DND-41 (cell line): Measurements from ENCODE around the gene PFAS.

Experiments used
- ATAC-seq: fragments of 200-7000 bp; cut with Tn5 transposase; 3 replicates; pipeline ENCODE4 v1.9.1; 2021; ENCODE audit warnings: low read depth; ENCODE audit not compliant: insufficient read depth
- DNase-seq: peaks from one replicate; pipeline ENCODE4 v3.0.0-alpha.2; 2020
- H2AFZ ChIP-seq: 2 replicates; pipeline ENCODE4 v1.6.0; 2012; ENCODE audit warnings: low read depth, low read length
- H3K27ac ChIP-seq: 2 replicates; pipeline ENCODE4 v1.5.1; 2012; ENCODE audit warnings: low read length, inconsistent platforms
- H3K27me3 ChIP-seq: fragments of 200-600 bp; sonication (generic); 2 replicates; pipeline ENCODE4 v1.6.0; 2012; ENCODE audit warnings: low read length, mild to moderate bottlenecking, inconsistent platforms; ENCODE audit not compliant: insufficient read depth, poor library complexity
- H3K36me3 ChIP-seq: 2 replicates; pipeline ENCODE4 v1.5.1; 2012; ENCODE audit warnings: low read length, inconsistent platforms; ENCODE audit not compliant: insufficient read depth
- H3K4me1 ChIP-seq: 2 replicates; pipeline ENCODE4 v1.5.1; 2012; ENCODE audit warnings: mild to moderate bottlenecking, low read length; ENCODE audit not compliant: insufficient read depth
- H3K4me2 ChIP-seq: 2 replicates; pipeline ENCODE4 v1.6.0; 2012; ENCODE audit warnings: mild to moderate bottlenecking, moderate library complexity, low read length, inconsistent platforms; ENCODE audit not compliant: insufficient read depth
- H3K4me3 ChIP-seq, 2 experiments: fragments of 200-600 bp in 1 of 2; shearing (Covaris generic) in 1 of 2; 2 replicates each; pipeline ENCODE4 v1.5.1; 2012 to 2016; ENCODE audit warnings: inconsistent platforms in 2 of 2, low read length in 2 of 2, mild to moderate bottlenecking in 2 of 2, low read depth in 1 of 2, moderate library complexity in 1 of 2
- H3K79me2 ChIP-seq: 2 replicates; pipeline ENCODE4 v1.6.0; 2012; ENCODE audit warnings: low read length, inconsistent platforms; ENCODE audit not compliant: insufficient read depth
- H3K9ac ChIP-seq: 2 replicates; pipeline ENCODE4 v1.6.0; 2012; ENCODE audit warnings: low read depth, mild to moderate bottlenecking, inconsistent platforms, low read length, moderate library complexity
- H3K9me3 ChIP-seq: 2 replicates; pipeline ENCODE4 v1.5.1; 2012; ENCODE audit warnings: low read length, moderate library complexity, mild to moderate bottlenecking, inconsistent platforms; ENCODE audit not compliant: insufficient read depth, severe bottlenecking
- H4K20me1 ChIP-seq: 2 replicates; pipeline ENCODE4 v1.6.0; 2012; ENCODE audit warnings: low read length; ENCODE audit not compliant: insufficient read depth
- CTCF ChIP-seq: IDR thresholded peaks from 2 replicates; pipeline ENCODE4 v1.5.1; 2012; ENCODE audit warnings: borderline replicate concordance, low read length, moderate library complexity, mild to moderate bottlenecking; ENCODE audit not compliant: poor library complexity, severe bottlenecking; ENCODE audit errors: extremely low read depth
- EZH2 ChIP-seq: IDR thresholded peaks from 3 replicates; pipeline ENCODE4 v1.6.1; 2012; ENCODE audit warnings: borderline replicate concordance, low read depth, mild to moderate bottlenecking, moderate library complexity, low read length, inconsistent platforms; ENCODE audit not compliant: severe bottlenecking

Gene PFAS

DNA sequence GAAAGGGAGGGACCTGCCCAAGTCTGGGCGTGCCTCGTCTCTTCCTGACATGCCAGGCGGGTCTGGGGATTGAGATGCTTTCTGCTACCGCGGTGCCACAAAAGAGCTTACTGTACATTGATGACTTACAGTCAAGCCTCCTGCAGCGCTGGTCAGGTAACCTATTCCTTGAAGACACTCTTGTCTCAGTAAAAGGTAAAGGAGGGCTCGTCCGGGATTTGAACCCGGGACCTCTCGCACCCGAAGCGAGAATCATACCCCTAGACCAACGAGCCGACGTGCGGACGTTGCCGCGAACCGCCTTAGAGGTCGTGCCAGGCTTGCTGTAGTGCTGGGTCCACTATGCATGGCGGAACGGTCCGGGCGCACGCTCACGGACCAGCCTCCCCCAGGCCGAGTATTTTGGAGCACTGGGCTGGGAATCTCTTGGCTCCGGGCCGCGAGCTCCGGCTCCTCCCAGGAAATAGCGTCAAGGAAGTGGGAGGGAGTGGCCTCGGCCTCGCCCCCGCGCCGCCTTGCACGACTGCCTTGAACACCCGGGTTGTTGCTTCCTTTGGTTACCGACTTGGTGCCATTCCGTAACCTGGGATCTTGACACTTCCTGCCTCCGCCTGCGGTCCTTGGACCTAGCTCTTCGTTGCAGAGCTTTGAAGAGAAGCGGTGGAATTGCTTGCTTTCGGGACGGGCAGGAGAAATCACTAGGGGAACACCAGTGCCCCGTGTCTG lies 26.3 kb upstream of the PFAS start:
- Histone ChIP-seq H3K9me3 (no peaks in the 10 kb centered on the region), H3K9ac (peak overlapping the region; percentile 89), H3K36me3 (peaks cover 9% of the 10 kb centered on the region), H3K79me2 (no peaks in the 10 kb centered on the region; the same call in 1 of the 2 replicates), H3K27me3 (no peaks in the 10 kb centered on the region), H4K20me1 (no peaks in the 10 kb centered on the region), H3K27ac (peak overlapping the region; percentile 98), H3K4me1 (peaks cover 32% of the 10 kb centered on the region), H3K4me2 (peak overlapping the region; percentile 76), H3K4me3 (peak overlapping the region; percentile 32 to 81), H2AFZ (peak overlapping the region; percentile 84)
- TF ChIP-seq CTCF = no peak
- no peak for TF ChIP-seq EZH2
- ATAC-seq (peak; percentile 64), DNase-seq (peak; percentile 94)

- peak overlapping the region; percentile 76 for H3K4me2 ChIP-seq
- peak overlapping the region; percentile 32 to 81; a peak in 3 of 4 replicates for H3K4me3 ChIP-seq
- TF ChIP-seq CTCF (peak; percentile 67), EZH2 (no peak)
- no peaks in the 10 kb centered on the region for H4K20me1 ChIP-seq
- no peaks in the 10 kb centered on the region for H3K27me3 ChIP-seq
- H3K9ac ChIP-seq = peak overlapping the region; percentile 89
- peaks cover 16% of the 10 kb centered on the region for H3K36me3 ChIP-seq
- peak overlapping the region; percentile 84 for H2AFZ ChIP-seq
- H3K79me2 ChIP-seq = no peaks in the 10 kb centered on the region; the same call in 1 of the 2 replicates
- DNase-seq (peak; percentile 72), ATAC-seq (peak; percentile 34)
- peaks cover 32% of the 10 kb centered on the region for H3K4me1 ChIP-seq
- peak overlapping the region; percentile 98 for H3K27ac ChIP-seq
- H3K9me3 ChIP-seq = no peaks in the 10 kb centered on the region
These were observed 25.5 kb upstream of the PFAS start for GRCh38 chr17:8223356-8224126.

- Histone ChIP-seq H3K4me3 (no peak overlapping the region), H3K9me3 (no peaks in the 10 kb centered on the region), H3K4me2 (no peak overlapping the region), H3K9ac (no peak overlapping the region), H3K36me3 (peaks cover 32% of the 10 kb centered on the region), H3K4me1 (peaks cover 32% of the 10 kb centered on the region), H3K79me2 (no peaks in the 10 kb centered on the region; the same call in 1 of the 2 replicates), H3K27me3 (no peaks in the 10 kb centered on the region), H2AFZ (no peak overlapping the region), H3K27ac (no peak overlapping the region), H4K20me1 (no peaks in the 10 kb centered on the region)
- ATAC-seq = no peak
- DNase-seq = no peak
- TF ChIP-seq EZH2 = no peak
- TF ChIP-seq CTCF = no peak
These were observed 23.9 kb upstream of the PFAS start for GRCh38 chr17:8224891-8225812.
